Vagina (tissue), 2 donors: ENCODE measurements around the gene DUSP28.
"Not testable (repeated sequence)": the region's sequence is repeated elsewhere in the genome, so short reads cannot be mapped to it uniquely, and the experiment has no call there.

Experiments
- CTCF ChIP-seq, 3 experiments: fragments of 450-650 bp in 2 of 3; fragments of 200-600 bp in 1 of 3; sonication (generic) in 1 of 3; IDR thresholded peaks; one replicate each; pipeline ENCODE4 v1.5.1; 2017 to 2019; ENCODE audit warnings: antibody characterized with exemption in 3 of 3, mild to moderate bottlenecking in 2 of 3, moderate library complexity in 2 of 3
- POLR2AphosphoS5 ChIP-seq, 2 donors: sonication (generic); formaldehyde crosslinking; IDR thresholded peaks; one replicate each; pipeline ENCODE4 v1.9.0; 2017; ENCODE audit warnings: antibody characterized with exemption in 2 of 2, mild to moderate bottlenecking in 2 of 2, low read depth in 1 of 2; ENCODE audit not compliant: insufficient read depth in 1 of 2

- TF ChIP-seq CTCF (IDR thresholded peaks at IDR 0.05); POLR2AphosphoS5 (IDR thresholded peaks at IDR 0.05; ENCODE audit: insufficient read depth in 1 of 2, low read depth in 1 of 2): not testable (repeated sequence)
These were observed 38.3 kb upstream of the DUSP28 start for GRCh38 chr2:240521885-240522284.
